IMR-90 (cell line): ENCODE data around the gene TES.

Experiments used
- FOS ChIP-seq: fragments of 150-350 bp; IDR thresholded peaks from 2 replicates; pipeline ENCODE4 v1.6.1; 2016; ENCODE audit warnings: low read depth, low read length
- MAFK ChIP-seq: IDR thresholded peaks from 2 replicates; pipeline ENCODE4 v1.6.1; 2012; ENCODE audit warnings: low read depth, low read length, improper control_type of control experiment
- MAZ ChIP-seq: IDR thresholded peaks from 2 replicates; pipeline ENCODE4 v1.6.1; 2012; ENCODE audit warnings: low read depth, mild to moderate bottlenecking, low read length, improper control_type of control experiment, moderate library complexity, borderline replicate concordance
- POLR2A ChIP-seq: IDR thresholded peaks from 2 replicates; pipeline ENCODE4 v1.6.1; 2012; ENCODE audit warnings: mild to moderate bottlenecking, low read depth, low read length
- RAD21 ChIP-seq: IDR thresholded peaks from 2 replicates; pipeline ENCODE4 v1.6.1; 2012; ENCODE audit warnings: low read length, improper control_type of control experiment
- RCOR1 ChIP-seq: IDR thresholded peaks from 2 replicates; pipeline ENCODE4 v1.6.1; 2012; ENCODE audit warnings: mild to moderate bottlenecking, low read length, improper control_type of control experiment; ENCODE audit not compliant: insufficient replicate concordance
- RFX5 ChIP-seq: IDR thresholded peaks from 2 replicates; pipeline ENCODE4 v1.8.0; 2012; ENCODE audit warnings: low read depth, mild to moderate bottlenecking, low read length, moderate library complexity
- SMC3 ChIP-seq: fragments of 150-350 bp; IDR thresholded peaks from 2 replicates; pipeline ENCODE4 v1.6.1; 2016; ENCODE audit warnings: low read depth, mild to moderate bottlenecking, antibody characterized with exemption, low read length, moderate library complexity
- USF2 ChIP-seq: fragments of 150-350 bp; IDR thresholded peaks from 2 replicates; pipeline ENCODE4 v1.6.1; 2017; ENCODE audit warnings: mild to moderate bottlenecking, antibody characterized with exemption, low read length, low read depth
- TF ChIP-seq, protein P1 (sequence below): conservative IDR thresholded peaks from 2 replicates; pipeline ENCODE4 v1.5.1; 2012; ENCODE audit warnings: mild to moderate bottlenecking, low read depth, low read length, improper control_type of control experiment

DNA sequence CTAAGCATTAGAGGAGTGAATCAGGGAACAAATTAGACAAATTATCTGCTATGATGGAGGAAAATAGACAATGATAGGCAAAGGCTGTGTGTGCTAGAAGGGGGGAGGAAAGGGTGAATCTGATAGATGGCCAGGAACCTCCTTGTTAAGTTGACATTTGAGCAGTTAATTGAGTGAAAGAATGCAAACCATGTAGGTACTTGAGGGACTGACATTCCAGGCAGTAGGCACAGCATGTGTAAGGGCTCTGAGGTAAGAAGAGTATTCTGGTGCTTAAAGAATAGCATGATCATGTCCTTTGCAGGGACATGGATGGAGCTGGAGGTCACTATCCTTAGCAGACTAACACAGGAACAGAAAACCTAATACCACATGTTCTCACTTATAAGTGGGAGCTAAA, 48.6 kb upstream of the TES start:
- no peak for TF ChIP-seq RCOR1
- TF ChIP-seq, protein P1, sequence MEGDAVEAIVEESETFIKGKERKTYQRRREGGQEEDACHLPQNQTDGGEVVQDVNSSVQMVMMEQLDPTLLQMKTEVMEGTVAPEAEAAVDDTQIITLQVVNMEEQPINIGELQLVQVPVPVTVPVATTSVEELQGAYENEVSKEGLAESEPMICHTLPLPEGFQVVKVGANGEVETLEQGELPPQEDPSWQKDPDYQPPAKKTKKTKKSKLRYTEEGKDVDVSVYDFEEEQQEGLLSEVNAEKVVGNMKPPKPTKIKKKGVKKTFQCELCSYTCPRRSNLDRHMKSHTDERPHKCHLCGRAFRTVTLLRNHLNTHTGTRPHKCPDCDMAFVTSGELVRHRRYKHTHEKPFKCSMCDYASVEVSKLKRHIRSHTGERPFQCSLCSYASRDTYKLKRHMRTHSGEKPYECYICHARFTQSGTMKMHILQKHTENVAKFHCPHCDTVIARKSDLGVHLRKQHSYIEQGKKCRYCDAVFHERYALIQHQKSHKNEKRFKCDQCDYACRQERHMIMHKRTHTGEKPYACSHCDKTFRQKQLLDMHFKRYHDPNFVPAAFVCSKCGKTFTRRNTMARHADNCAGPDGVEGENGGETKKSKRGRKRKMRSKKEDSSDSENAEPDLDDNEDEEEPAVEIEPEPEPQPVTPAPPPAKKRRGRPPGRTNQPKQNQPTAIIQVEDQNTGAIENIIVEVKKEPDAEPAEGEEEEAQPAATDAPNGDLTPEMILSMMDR: no peak
- no peak for TF ChIP-seq MAFK
- TF ChIP-seq POLR2A: no peak
- no peak for TF ChIP-seq USF2
- no peak for TF ChIP-seq MAZ
- TF ChIP-seq RAD21: no peak
- TF ChIP-seq RFX5: no peak
- TF ChIP-seq FOS: no peak
- TF ChIP-seq SMC3: no peak
